Glutamatergic neuron (in vitro differentiated cells): Measurements from ENCODE around the gene FGFRL1. TPM values are rescaled to one million over a fixed set of nuclear protein-coding genes. Genes with fewer than 3 reads are reported as not detected.
"Not testable (repeated sequence)": the region's sequence is repeated elsewhere in the genome, so short reads cannot be mapped to it uniquely, and the experiment has no call there.

ENCODE experiments used
- DNase-seq: peaks from one replicate; pipeline ENCODE4 v3.0.0; 2022
- H3K27ac Mint-ChIP-seq: one replicate; pipeline ENCODE4 v1.8.0; 2020; ENCODE audit warnings: mild to moderate bottlenecking, mixed read lengths, inconsistent platforms; ENCODE audit not compliant: unreplicated experiment
- H3K27me3 Mint-ChIP-seq: one replicate; pipeline ENCODE4 v1.8.0; 2020; ENCODE audit warnings: mild to moderate bottlenecking, moderate library complexity, mixed read lengths, inconsistent platforms; ENCODE audit not compliant: unreplicated experiment
- H3K36me3 Mint-ChIP-seq: one replicate; pipeline ENCODE4 v1.8.0; 2020; ENCODE audit warnings: mild to moderate bottlenecking, mixed read lengths, inconsistent platforms; ENCODE audit not compliant: unreplicated experiment
- H3K4me1 Mint-ChIP-seq: one replicate; pipeline ENCODE4 v1.8.0; 2020; ENCODE audit warnings: mild to moderate bottlenecking, low read depth, mixed read lengths, inconsistent platforms; ENCODE audit not compliant: unreplicated experiment
- H3K4me3 Mint-ChIP-seq: one replicate; pipeline ENCODE4 v1.8.0; 2020; ENCODE audit warnings: mild to moderate bottlenecking, mixed read lengths, inconsistent platforms; ENCODE audit not compliant: unreplicated experiment
- H3K9me3 Mint-ChIP-seq: one replicate; pipeline ENCODE4 v1.8.0; 2020; ENCODE audit warnings: mild to moderate bottlenecking, moderate library complexity, mixed read lengths, inconsistent platforms; ENCODE audit not compliant: unreplicated experiment
- CTCF ChIP-seq: fragments of 200-600 bp; sonication (generic); IDR thresholded peaks from one replicate; pipeline ENCODE4 v1.5.0; 2021; ENCODE audit not compliant: partially characterized antibody, unreplicated experiment
- total RNA-seq: library from RNA; stranded (reverse); fragmentation: NEBNext Ultra II Directional; extraction: Animal tissue kit (Norgen Biotek cat#: 25700); gene quantifications from one replicate; pipeline ENCODE4 v1.2.1, GENCODE V29; 2021; ENCODE audit not compliant: unreplicated experiment

FGFRL1 gene
- total RNA-seq, 1 donor from 2014 or later, result 20.9 TPM

- Mint-ChIP-seq H3K4me1 (no peaks in the 10 kb centered on the region), H3K4me3 (no peak overlapping the region), H3K36me3 (no peaks in the 10 kb centered on the region), H3K9me3 (peaks cover 5% of the 10 kb centered on the region), H3K27ac (no peak overlapping the region), H3K27me3 (peaks cover 18% of the 10 kb centered on the region)
- no peak for TF ChIP-seq CTCF
- DNase-seq, result no peak
These were observed 33.8 kb downstream of the FGFRL1 start for GRCh38 chr4:1045193-1045594.

- no peaks in the 10 kb centered on the region for H3K4me1 Mint-ChIP-seq
- TF ChIP-seq CTCF, result no peak
- no peaks in the 10 kb centered on the region for H3K36me3 Mint-ChIP-seq
- H3K27me3 Mint-ChIP-seq, result peaks cover 18% of the 10 kb centered on the region
- H3K4me3 Mint-ChIP-seq, result no peak overlapping the region
- DNase-seq, result no peak
- H3K9me3 Mint-ChIP-seq, result peaks cover 5% of the 10 kb centered on the region
- no peak overlapping the region for H3K27ac Mint-ChIP-seq
These were observed 34.3 kb downstream of the FGFRL1 start for GRCh38 chr4:1045595-1046201.

GRCh38 chr4:1046581-1047011 lies 35.2 kb downstream of the FGFRL1 start:
- Mint-ChIP-seq H3K27ac (peak overlapping the region; percentile 59), H3K27me3 (peaks cover 18% of the 10 kb centered on the region)
- H3K4me1 Mint-ChIP-seq, H3K4me3 Mint-ChIP-seq, H3K9me3 Mint-ChIP-seq, H3K36me3 Mint-ChIP-seq: not testable (repeated sequence)
- peak; percentile 28 for DNase-seq

- Mint-ChIP-seq H3K4me1 (no peaks in the 10 kb centered on the region), H3K36me3 (peaks cover 6% of the 10 kb centered on the region), H3K27ac (no peak overlapping the region), H3K27me3 (peaks cover 20% of the 10 kb centered on the region), H3K4me3 (no peak overlapping the region), H3K9me3 (peaks cover 8% of the 10 kb centered on the region)
- TF ChIP-seq CTCF, result no peak
- no peak for DNase-seq
These were observed 35.9 kb downstream of the FGFRL1 start for GRCh38 chr4:1047106-1047975.

GRCh38 chr4:1047976-1048772 lies 36.7 kb downstream of the FGFRL1 start:
- peaks cover 18% of the 10 kb centered on the region for H3K27me3 Mint-ChIP-seq

More at GRCh38 chr4:1047976-1048772, 36.7 kb downstream of the FGFRL1 start:
- no peak for DNase-seq
- Mint-ChIP-seq H3K9me3 (peaks cover 7% of the 10 kb centered on the region), H3K36me3 (peaks cover 9% of the 10 kb centered on the region), H3K27ac (no peak overlapping the region), H3K4me1 (no peaks in the 10 kb centered on the region), H3K4me3 (no peak overlapping the region)
- no peak for TF ChIP-seq CTCF
